HepG2 (cell line): ENCODE data around the gene NUB1. TPM values are rescaled to one million over a fixed set of nuclear protein-coding genes. Genes with fewer than 3 reads are reported as not detected.
A peak's percentile ranks its signal among the peaks of the same experiment; 100 is the strongest.

ENCODE experiments used
- AKAP8 ChIP-seq: sonication (generic); formaldehyde crosslinking; IDR thresholded peaks from 2 replicates; pipeline ENCODE4 v1.5.1; 2020; ENCODE audit warnings: mild to moderate bottlenecking, missing genetic modification reagents
- ELF1 ChIP-seq: sonication (generic); formaldehyde crosslinking; IDR thresholded peaks from 2 replicates; pipeline ENCODE4 v1.4.0; 2020; ENCODE audit warnings: missing genetic modification reagents
- FOXA1 ChIP-seq, 2 experiments: fragments of 450-650 bp in 1 of 2; sonication (generic) in 1 of 2; formaldehyde crosslinking in 1 of 2; IDR thresholded peaks; 2 replicates each; pipeline versions ENCODE4 v1.4.0 to v1.6.1; 2016 to 2020; ENCODE audit warnings: missing genetic modification reagents in 1 of 2
- FOXM1 ChIP-seq: sonication (generic); formaldehyde crosslinking; IDR thresholded peaks from 2 replicates; pipeline ENCODE4 v1.5.0; 2020; ENCODE audit warnings: missing genetic modification reagents
- MTA1 ChIP-seq: sonication (generic); formaldehyde crosslinking; IDR thresholded peaks from 2 replicates; pipeline ENCODE4 v1.4.0; 2020; ENCODE audit warnings: missing genetic modification reagents, mild to moderate bottlenecking, borderline replicate concordance
- SOX13 ChIP-seq, 3 experiments: fragments of 450-650 bp in 1 of 3; sonication (generic) in 1 of 3; formaldehyde crosslinking in 1 of 3; IDR thresholded peaks in 2 of 3; conservative IDR thresholded peaks in 1 of 3; 2 replicates each; pipeline versions ENCODE4 v1.5.0 to v1.6.1; 2016 to 2020; ENCODE audit warnings: antibody characterized with exemption in 1 of 3, mild to moderate bottlenecking in 1 of 3, missing compliant biosample characterization in 1 of 3, missing genetic modification reagents in 1 of 3, moderate library complexity in 1 of 3
- ZNF709 ChIP-seq: sonication (generic); formaldehyde crosslinking; IDR thresholded peaks from 2 replicates; pipeline ENCODE4 v1.5.0; 2020; ENCODE audit warnings: mild to moderate bottlenecking, missing genetic modification reagents
- ZNF713 ChIP-seq: sonication (generic); formaldehyde crosslinking; IDR thresholded peaks from 2 replicates; pipeline ENCODE4 v1.4.0; 2020; ENCODE audit warnings: mild to moderate bottlenecking, missing genetic modification reagents
- polyA plus RNA-seq, 8 experiments: library from polyadenylated mRNA; depleted of rRNA in 3 of 8; stranded (reverse) in 7 of 8; unstranded in 1 of 8; fragments of >200 nt; fragmentation: Illumina TruSeq in 4 of 8; extraction: Trizol in 4 of 8; gene quantifications; 2 replicates each; pipeline versions ENCODE4 v1.2.1 to v1.2.3, GENCODE V29; 2011 to 2016; ENCODE audit warnings: low read depth in 4 of 8, missing spikeins in 1 of 8, mixed read lengths in 1 of 8; ENCODE audit not compliant: insufficient read depth in 1 of 8
- total RNA-seq, 5 experiments: library from RNA; depleted of rRNA; stranded (reverse); fragments of >200 nt; fragmentation: Illumina TruSeq; extraction: Trizol; gene quantifications; 2 replicates each; pipeline ENCODE4 v1.2.3, GENCODE V29; 2016; ENCODE audit warnings: low read depth in 1 of 5
- TF ChIP-seq, protein P1 (sequence below): sonication (generic); formaldehyde crosslinking; IDR thresholded peaks from 2 replicates; pipeline ENCODE4 v1.4.0; 2020; ENCODE audit warnings: low read depth, missing genetic modification reagents
- TF ChIP-seq, protein P2 (sequence below): sonication (generic); formaldehyde crosslinking; IDR thresholded peaks from one replicate; pipeline ENCODE4 v1.5.1; 2020; ENCODE audit warnings: mild to moderate bottlenecking, missing genetic modification reagents; ENCODE audit errors: not compliant biosample characterization
- TF ChIP-seq, protein P3 (sequence below): IDR thresholded peaks from 2 replicates; pipeline ENCODE4 v1.6.1; 2016
- TF ChIP-seq, protein P4 (sequence below): sonication (generic); formaldehyde crosslinking; IDR thresholded peaks from 2 replicates; pipeline ENCODE4 v1.4.0; 2020; ENCODE audit warnings: missing genetic modification reagents

NUB1 gene
- total and polyA plus RNA-seq, 2 of the 13 experiments (the other 11 are each of a cell fraction or from before 2014, with no cell fraction given) = 27.1 to 37.0 TPM

DNA sequence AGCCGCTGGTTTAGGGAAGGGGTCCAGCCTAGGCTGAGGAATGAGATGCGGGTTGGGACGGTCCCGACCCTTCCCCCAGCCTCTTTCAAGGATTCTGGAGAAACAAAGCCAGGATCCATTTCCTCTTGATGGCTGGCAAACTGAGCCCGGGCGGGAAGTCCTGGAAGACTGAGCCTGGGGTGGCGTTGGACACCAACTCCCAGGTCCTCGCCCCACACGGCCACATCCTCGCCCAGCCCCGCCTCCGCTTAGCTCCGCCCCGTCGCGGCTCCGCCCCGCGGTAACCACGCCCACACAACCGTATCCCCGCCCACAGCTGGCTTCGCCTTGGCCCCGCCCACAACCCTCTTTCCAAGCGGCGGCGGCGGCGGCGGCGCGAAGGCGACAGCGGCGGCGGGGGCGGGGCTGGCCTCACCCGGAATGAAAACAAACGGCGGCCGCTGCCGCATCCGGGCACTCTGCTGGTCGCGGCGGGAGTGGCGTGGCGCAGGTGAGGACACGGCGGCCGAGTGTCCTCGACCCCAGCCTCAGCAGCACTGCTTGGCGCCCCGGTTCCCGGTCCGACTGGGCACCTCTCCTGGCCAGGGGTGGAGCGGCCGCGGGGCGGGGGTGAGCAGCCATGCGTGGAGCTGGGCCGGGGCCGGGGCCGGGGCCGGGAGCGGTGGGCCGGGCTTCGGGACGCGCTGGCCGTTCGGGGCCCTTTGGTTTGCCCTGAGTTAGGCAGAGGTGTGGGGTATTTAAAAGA, at the start of gene NUB1 (continued):
- TF ChIP-seq, protein P1, sequence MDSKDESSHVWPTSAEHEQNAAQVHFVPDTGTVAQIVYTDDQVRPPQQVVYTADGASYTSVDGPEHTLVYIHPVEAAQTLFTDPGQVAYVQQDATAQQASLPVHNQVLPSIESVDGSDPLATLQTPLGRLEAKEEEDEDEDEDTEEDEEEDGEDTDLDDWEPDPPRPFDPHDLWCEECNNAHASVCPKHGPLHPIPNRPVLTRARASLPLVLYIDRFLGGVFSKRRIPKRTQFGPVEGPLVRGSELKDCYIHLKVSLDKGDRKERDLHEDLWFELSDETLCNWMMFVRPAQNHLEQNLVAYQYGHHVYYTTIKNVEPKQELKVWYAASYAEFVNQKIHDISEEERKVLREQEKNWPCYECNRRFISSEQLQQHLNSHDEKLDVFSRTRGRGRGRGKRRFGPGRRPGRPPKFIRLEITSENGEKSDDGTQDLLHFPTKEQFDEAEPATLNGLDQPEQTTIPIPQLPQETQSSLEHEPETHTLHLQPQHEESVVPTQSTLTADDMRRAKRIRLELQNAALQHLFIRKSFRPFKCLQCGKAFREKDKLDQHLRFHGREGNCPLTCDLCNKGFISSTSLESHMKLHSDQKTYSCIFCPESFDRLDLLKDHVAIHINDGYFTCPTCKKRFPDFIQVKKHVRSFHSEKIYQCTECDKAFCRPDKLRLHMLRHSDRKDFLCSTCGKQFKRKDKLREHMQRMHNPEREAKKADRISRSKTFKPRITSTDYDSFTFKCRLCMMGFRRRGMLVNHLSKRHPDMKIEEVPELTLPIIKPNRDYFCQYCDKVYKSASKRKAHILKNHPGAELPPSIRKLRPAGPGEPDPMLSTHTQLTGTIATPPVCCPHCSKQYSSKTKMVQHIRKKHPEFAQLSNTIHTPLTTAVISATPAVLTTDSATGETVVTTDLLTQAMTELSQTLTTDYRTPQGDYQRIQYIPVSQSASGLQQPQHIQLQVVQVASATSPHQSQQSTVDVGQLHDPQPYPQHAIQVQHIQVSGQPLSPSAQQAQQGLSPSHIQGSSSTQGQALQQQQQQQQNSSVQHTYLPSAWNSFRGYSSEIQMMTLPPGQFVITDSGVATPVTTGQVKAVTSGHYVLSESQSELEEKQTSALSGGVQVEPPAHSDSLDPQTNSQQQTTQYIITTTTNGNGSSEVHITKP (CRISPR knock-in tag) = no peak
- TF ChIP-seq AKAP8 (CRISPR knock-in tag) = peak; percentile 85; the same call in 1 of the 2 replicates
- TF ChIP-seq ZNF709 (CRISPR knock-in tag) = peak; percentile 78; the same call in 1 of the 2 replicates
- TF ChIP-seq, protein P2, sequence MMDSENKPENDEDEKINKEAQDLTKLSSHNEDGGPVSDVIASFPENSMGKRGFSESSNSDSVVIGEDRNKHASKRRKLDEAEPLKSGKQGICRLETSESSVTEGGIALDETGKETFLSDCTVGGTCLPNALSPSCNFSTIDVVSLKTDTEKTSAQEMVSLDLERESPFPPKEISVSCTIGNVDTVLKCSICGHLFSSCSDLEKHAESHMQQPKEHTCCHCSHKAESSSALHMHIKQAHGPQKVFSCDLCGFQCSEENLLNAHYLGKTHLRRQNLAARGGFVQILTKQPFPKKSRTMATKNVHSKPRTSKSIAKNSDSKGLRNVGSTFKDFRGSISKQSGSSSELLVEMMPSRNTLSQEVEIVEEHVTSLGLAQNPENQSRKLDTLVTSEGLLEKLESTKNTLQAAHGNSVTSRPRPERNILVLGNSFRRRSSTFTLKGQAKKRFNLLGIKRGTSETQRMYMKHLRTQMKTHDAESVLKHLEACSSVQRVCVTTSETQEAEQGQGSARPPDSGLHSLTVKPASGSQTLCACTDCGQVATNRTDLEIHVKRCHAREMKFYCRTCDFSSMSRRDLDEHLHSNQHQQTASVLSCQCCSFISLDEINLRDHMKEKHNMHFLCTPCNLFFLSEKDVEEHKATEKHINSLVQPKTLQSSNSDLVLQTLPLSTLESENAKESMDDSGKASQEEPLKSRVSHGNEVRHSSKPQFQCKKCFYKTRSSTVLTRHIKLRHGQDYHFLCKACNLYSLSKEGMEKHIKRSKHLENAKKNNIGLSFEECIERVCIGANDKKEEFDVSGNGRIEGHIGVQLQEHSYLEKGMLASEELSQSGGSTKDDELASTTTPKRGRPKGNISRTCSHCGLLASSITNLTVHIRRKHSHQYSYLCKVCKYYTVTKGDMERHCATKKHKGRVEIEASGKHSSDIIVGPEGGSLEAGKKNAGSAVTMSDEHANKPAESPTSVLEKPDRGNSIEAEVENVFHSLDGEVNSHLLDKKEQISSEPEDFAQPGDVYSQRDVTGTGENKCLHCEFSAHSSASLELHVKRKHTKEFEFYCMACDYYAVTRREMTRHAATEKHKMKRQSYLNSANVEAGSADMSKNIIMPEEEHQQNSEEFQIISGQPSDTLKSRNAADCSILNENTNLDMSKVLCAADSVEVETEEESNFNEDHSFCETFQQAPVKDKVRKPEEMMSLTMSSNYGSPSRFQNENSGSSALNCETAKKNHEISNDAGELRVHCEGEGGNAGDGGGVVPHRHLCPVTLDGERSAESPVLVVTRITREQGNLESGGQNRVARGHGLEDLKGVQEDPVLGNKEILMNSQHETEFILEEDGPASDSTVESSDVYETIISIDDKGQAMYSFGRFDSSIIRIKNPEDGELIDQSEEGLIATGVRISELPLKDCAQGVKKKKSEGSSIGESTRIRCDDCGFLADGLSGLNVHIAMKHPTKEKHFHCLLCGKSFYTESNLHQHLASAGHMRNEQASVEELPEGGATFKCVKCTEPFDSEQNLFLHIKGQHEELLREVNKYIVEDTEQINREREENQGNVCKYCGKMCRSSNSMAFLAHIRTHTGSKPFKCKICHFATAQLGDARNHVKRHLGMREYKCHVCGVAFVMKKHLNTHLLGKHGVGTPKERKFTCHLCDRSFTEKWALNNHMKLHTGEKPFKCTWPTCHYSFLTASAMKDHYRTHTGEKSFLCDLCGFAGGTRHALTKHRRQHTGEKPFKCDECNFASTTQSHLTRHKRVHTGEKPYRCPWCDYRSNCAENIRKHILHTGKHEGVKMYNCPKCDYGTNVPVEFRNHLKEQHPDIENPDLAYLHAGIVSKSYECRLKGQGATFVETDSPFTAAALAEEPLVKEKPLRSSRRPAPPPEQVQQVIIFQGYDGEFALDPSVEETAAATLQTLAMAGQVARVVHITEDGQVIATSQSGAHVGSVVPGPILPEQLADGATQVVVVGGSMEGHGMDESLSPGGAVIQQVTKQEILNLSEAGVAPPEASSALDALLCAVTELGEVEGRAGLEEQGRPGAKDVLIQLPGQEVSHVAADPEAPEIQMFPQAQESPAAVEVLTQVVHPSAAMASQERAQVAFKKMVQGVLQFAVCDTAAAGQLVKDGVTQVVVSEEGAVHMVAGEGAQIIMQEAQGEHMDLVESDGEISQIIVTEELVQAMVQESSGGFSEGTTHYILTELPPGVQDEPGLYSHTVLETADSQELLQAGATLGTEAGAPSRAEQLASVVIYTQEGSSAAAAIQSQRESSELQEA = peak; percentile 83
- peak; percentile 38; the same call in 1 of the 2 replicates for TF ChIP-seq ELF1 (CRISPR knock-in tag)
- TF ChIP-seq FOXA1 (IDR thresholded peaks at IDR 0.05) = no peak
- TF ChIP-seq FOXA1 (CRISPR knock-in tag; IDR thresholded peaks at IDR 0.05) = peak; percentile 90
- TF ChIP-seq MTA1 (CRISPR knock-in tag) = peak; percentile 63; the same call in 1 of the 2 replicates
- TF ChIP-seq SOX13 (IDR thresholded peaks at IDR 0.05) = no peak
- TF ChIP-seq SOX13 (CRISPR knock-in tag; conservative IDR thresholded peaks at IDR 0.05 in 1 of 2, IDR thresholded peaks at IDR 0.05 in 1 of 2) = peak in 1 of 2 experiments; percentile 10; a peak in 2 of 4 replicates
- TF ChIP-seq, protein P3, sequence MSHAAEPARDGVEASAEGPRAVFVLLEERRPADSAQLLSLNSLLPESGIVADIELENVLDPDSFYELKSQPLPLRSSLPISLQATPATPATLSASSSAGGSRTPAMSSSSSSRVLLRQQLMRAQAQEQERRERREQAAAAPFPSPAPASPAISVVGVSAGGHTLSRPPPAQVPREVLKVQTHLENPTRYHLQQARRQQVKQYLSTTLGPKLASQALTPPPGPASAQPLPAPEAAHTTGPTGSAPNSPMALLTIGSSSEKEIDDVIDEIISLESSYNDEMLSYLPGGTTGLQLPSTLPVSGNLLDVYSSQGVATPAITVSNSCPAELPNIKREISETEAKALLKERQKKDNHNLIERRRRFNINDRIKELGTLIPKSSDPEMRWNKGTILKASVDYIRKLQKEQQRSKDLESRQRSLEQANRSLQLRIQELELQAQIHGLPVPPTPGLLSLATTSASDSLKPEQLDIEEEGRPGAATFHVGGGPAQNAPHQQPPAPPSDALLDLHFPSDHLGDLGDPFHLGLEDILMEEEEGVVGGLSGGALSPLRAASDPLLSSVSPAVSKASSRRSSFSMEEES (CRISPR knock-in tag) = no peak
- no peak for TF ChIP-seq FOXM1 (CRISPR knock-in tag)
- TF ChIP-seq, protein P4, sequence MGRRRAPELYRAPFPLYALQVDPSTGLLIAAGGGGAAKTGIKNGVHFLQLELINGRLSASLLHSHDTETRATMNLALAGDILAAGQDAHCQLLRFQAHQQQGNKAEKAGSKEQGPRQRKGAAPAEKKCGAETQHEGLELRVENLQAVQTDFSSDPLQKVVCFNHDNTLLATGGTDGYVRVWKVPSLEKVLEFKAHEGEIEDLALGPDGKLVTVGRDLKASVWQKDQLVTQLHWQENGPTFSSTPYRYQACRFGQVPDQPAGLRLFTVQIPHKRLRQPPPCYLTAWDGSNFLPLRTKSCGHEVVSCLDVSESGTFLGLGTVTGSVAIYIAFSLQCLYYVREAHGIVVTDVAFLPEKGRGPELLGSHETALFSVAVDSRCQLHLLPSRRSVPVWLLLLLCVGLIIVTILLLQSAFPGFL = 0 out of 2 replicates have a peak, but pooled peaks have one; percentile 28
- 0 out of 2 replicates have a peak, but pooled peaks have one; percentile 37 for TF ChIP-seq ZNF713 (CRISPR knock-in tag)
